Spinal cord (tissue), 10 donors: ENCODE results near the gene GRP. TPM values are rescaled to one million over a fixed set of nuclear protein-coding genes. Genes with fewer than 3 reads are reported as not detected.

Experiments
- DNase-seq, 6 donors: peaks; one replicate each; pipeline versions ENCODE4 v3.0.0 to v3.0.0-alpha.2; 2013 to 2015; ENCODE audit warnings: low spot score in 6 of 6, low read depth in 4 of 6
- H3K27ac ChIP-seq: one replicate; pipeline ENCODE4 v1.5.1; 2013; ENCODE audit warnings: low read depth, low read length, control low read depth
- H3K27me3 ChIP-seq: one replicate; pipeline ENCODE4 v1.6.1; 2013; ENCODE audit warnings: low read length; ENCODE audit not compliant: control insufficient read depth, insufficient read depth
- H3K36me3 ChIP-seq: one replicate; pipeline ENCODE4 v1.6.1; 2013; ENCODE audit warnings: low read length; ENCODE audit not compliant: control insufficient read depth, insufficient read depth
- H3K4me1 ChIP-seq: one replicate; pipeline ENCODE4 v1.6.1; 2013; ENCODE audit warnings: low read length; ENCODE audit not compliant: control insufficient read depth, insufficient read depth
- H3K4me3 ChIP-seq: one replicate; pipeline ENCODE4 v1.5.1; 2013; ENCODE audit warnings: low read depth, low read length, control low read depth
- H3K9me3 ChIP-seq: one replicate; pipeline ENCODE4 v1.6.1; 2013; ENCODE audit warnings: low read length; ENCODE audit not compliant: control insufficient read depth, insufficient read depth
- WGBS: methylation state at CpG from one replicate; pipeline ENCODE4 v1.1.5; 2013; ENCODE audit warnings: missing lambda C conversion rate; ENCODE audit not compliant: insufficient coverage; 5-methylcytosine and 5-hydroxymethylcytosine counted together
- polyA plus RNA-seq, 2 donors: library from polyadenylated mRNA; unstranded; fragments of 120-200 nt; gene quantifications; one replicate each; pipeline ENCODE4 v1.2.1, GENCODE V29; 2013; ENCODE audit not compliant: insufficient read length in 2 of 2
- total RNA-seq, 2 donors: library from RNA; depleted of rRNA in 1 of 2; stranded (reverse); fragments of 120-200 nt in 1 of 2; fragments of >200 nt in 1 of 2; gene quantifications; one replicate each; pipeline versions ENCODE4 v1.2.3 to v1.2.4, GENCODE V29; 2013 to 2014
- donor health status: healthy.

The GRP gene
- total and polyA plus RNA-seq, 4 donors = 2.0 to 11.1 (median 7.3) TPM

DNA sequence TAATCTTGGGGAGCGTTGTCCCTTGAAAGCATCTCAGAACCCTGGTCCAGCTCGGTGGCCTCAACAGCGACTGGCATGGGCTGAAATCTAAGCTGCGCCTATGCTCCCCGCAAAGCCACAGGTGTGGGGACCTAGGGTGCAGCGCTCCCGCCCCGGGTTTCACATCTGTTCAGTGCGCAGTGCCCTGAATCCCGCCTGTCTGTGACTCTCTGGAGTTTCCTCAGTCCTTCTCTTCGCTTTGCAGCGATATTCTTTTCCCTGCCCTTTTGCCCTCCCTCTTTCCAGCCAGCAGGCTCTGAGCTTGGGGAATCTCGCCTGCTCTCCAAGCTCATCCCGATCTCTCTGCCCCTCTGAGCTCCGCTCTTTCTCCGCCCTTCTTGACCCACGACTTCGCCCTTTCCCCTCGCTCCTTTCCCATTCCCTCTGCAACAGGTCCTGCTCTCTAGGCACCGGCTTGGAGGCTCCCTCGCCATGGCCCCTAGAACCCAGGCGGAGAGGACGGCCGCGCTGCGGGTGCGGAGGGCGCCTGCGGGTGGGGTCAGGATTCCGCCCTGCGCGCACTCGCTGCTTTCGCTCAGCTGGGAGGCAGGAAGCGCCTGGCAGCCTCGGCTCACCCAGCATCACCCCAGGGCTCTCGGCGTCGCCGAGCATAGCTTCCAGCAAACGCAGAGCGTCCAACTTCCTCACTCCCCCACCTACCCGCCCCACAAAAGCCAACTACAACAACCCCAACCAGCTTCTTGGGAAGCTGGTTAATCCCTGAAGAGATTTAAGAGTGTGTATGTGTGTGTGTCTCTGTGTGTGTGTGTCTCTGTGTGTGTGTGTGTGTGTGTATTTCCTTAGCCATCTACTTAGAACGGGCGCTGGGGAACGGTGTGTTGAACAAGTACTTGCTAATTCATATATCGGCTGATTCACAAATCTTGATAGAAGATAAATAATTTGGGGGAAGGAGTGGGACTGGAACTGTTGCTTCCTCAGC, 1.1 kb downstream of the GRP start:
- peaks cover 19% of the 10 kb centered on the region for H3K4me1 ChIP-seq
- no peaks in the 10 kb centered on the region for H3K36me3 ChIP-seq
- WGBS = 3% methylated on average over 44 of the region's 47 CpGs
- H3K27me3 ChIP-seq = peaks cover 53% of the 10 kb centered on the region
- DNase-seq = peak in 2 of 6 donors; percentile 10 to 23
- no peak overlapping the region for H3K27ac ChIP-seq
- no peaks in the 10 kb centered on the region for H3K9me3 ChIP-seq
- H3K4me3 ChIP-seq = peak overlapping the region; percentile 4

DNA sequence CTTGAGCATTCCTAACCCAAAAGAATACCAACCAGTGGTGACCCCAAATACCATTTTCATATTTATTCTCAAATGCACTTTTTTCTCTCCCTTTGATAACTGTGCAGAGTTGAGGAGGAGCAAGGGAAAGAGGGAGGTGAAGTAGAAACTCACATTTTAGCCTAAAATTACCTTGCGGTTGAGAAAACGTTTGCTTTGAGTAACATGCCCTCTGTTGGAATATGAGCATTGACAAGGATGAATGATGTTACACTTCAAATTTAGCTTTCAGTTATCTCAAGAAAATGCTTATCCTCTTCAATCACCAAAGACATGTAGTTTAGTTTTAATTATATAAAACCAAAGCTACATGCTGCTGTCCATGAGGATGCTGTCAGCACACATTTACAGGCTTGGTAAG, 2.4 kb downstream of the GRP start:
- no peak overlapping the region for H3K4me3 ChIP-seq
- H3K27me3 ChIP-seq = peaks cover 53% of the 10 kb centered on the region
- WGBS = no CpG with 5 or more reads among the region's 2 CpGs
- DNase-seq = no peak
- peaks cover 19% of the 10 kb centered on the region for H3K4me1 ChIP-seq
- H3K9me3 ChIP-seq = no peaks in the 10 kb centered on the region
- no peak overlapping the region for H3K27ac ChIP-seq
- H3K36me3 ChIP-seq = no peaks in the 10 kb centered on the region

DNA sequence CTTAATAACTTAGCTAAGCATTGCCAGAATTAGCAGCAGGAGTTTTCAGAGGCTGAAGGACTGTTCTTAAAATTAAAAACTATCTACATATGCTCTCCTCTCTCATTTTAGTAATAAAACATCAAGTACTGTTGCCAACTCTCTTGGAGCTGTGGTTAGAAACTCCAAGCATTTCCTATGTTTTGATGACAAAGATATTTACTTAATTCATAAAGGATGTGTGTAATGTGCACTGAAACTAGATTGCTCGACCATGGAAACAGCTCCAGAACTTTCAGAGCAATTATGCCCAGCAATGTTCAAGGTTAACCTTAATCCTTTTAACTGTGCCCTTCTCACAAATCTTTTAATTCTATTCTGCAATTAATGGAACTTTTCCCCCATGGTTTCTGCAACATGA, 8.4 kb downstream of the GRP start:
- H3K27ac ChIP-seq = no peak overlapping the region
- H3K36me3 ChIP-seq = no peaks in the 10 kb centered on the region
- WGBS = 83% methylated on average over 1 of the region's 1 CpG
- peaks cover 10% of the 10 kb centered on the region for H3K27me3 ChIP-seq
- H3K4me3 ChIP-seq = no peak overlapping the region
- no peaks in the 10 kb centered on the region for H3K4me1 ChIP-seq
- peak in 1 of 6 donors; percentile 21 for DNase-seq
- no peaks in the 10 kb centered on the region for H3K9me3 ChIP-seq

DNA sequence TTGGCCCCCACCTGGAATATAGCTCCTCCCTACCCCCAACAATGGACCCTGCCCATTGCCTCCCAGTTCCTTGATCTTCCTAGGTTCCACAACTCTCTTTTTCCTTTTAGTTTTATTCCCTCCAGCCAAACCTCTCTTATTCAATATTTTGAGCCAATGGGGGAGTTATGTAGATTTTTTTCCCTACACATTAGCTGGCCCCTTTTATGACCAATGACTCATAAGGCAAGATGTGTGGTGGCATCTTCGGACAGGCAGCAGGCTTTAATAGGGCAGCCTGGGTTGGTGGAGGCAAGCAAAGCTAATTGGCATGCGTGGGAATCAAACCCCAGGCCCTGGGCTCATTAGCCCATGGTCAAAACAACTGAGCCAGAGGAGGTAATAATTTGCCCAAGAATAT, 9.2 kb downstream of the GRP start:
- peaks cover 6% of the 10 kb centered on the region for H3K27me3 ChIP-seq
- no peak for DNase-seq
- no peaks in the 10 kb centered on the region for H3K36me3 ChIP-seq
- H3K27ac ChIP-seq = no peak overlapping the region
- H3K9me3 ChIP-seq = no peaks in the 10 kb centered on the region
- H3K4me3 ChIP-seq = no peak overlapping the region
- 100% methylated on average over 2 of the region's 2 CpGs for WGBS
- no peaks in the 10 kb centered on the region for H3K4me1 ChIP-seq

DNA sequence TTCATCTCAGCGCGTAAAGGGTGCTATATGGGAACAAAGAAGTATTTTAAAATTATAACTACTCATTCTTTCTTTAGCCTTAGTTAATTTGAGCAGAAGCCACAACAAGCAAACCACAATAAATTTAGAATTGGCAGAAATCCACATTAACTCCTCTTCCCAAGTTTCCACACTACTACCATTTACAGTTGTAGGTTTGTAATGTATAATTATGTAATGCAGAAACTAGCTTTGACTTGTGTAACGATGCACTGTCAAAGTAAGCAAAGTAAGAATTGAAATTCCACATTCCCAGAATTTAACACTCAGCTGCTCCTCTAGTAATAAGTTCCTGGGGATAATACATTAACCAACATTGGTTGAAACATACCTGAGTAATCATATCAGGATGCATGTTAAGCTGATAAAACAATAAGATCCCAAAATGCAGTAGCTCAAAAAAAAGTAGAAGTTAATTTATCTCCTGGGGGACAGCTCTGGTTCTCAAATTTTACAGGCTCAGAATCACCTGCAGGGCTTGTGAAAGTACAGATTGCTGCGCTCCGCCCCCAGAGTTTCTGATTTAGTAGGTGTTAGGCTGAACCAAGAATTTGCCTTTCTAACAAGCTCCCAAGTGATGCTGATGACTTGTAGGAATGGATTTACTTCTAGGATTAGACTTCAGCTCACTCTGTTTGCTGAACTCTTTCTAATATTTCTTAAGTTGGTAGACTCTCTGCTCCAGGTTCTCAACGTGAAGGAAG, 9.9 kb downstream of the GRP start:
- H3K36me3 ChIP-seq = no peaks in the 10 kb centered on the region
- no peak overlapping the region for H3K4me3 ChIP-seq
- peaks cover 2% of the 10 kb centered on the region for H3K27me3 ChIP-seq
- no CpG with 5 or more reads among the region's 6 CpGs for WGBS
- H3K27ac ChIP-seq = no peak overlapping the region
- DNase-seq = peak in 1 of 6 donors; percentile 37
- no peaks in the 10 kb centered on the region for H3K9me3 ChIP-seq
- H3K4me1 ChIP-seq = no peaks in the 10 kb centered on the region

DNA sequence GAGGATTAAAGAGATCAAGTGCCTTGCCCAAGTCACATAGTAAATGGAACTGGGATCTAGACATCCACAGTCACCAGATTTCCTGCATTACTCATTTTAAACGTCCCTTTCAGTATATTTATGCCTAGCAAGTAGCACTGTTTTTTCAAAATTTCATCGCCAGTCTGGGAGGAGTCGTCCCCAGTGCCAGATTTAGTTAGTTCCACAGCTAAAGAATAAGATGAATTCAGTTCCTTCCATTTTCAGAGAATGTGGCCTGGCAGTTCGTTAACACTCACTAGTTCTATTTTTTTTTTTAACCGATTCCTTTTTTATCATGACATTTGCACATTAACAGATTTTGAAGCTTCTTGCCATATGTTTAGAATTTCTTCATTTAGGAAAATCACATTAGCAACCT, 11.2 kb downstream of the GRP start:
- peak in 1 of 6 donors; percentile 77 for DNase-seq
- Histone ChIP-seq H3K36me3 (no peaks in the 10 kb centered on the region), H3K4me1 (no peaks in the 10 kb centered on the region), H3K27ac (no peak overlapping the region), H3K27me3 (peaks cover 2% of the 10 kb centered on the region), H3K4me3 (no peak overlapping the region), H3K9me3 (no peaks in the 10 kb centered on the region)
- WGBS = 76% methylated on average over 3 of the region's 5 CpGs

DNA sequence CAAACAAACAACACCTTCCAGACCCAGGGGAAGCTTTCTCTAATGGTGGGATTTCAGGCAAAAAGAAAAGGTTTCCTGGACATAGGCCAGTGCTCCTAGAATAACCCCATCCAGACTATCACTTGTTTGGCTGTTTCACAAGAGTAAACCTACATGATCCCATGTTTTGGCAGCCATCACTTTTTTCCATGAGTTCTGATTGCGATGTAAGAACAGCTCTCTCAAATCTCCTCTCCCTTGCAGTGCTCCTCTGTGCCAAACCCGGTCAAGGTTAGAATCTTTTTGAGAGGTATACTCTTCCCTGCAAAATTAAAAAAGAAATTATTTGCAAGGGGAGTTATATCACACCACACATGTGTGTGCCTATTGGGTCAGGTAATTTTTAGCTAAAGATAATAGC, 11.9 kb downstream of the GRP start:
- WGBS = no CpG with 5 or more reads among the region's 2 CpGs
- no peaks in the 10 kb centered on the region for H3K36me3 ChIP-seq
- DNase-seq = no peak

DNA sequence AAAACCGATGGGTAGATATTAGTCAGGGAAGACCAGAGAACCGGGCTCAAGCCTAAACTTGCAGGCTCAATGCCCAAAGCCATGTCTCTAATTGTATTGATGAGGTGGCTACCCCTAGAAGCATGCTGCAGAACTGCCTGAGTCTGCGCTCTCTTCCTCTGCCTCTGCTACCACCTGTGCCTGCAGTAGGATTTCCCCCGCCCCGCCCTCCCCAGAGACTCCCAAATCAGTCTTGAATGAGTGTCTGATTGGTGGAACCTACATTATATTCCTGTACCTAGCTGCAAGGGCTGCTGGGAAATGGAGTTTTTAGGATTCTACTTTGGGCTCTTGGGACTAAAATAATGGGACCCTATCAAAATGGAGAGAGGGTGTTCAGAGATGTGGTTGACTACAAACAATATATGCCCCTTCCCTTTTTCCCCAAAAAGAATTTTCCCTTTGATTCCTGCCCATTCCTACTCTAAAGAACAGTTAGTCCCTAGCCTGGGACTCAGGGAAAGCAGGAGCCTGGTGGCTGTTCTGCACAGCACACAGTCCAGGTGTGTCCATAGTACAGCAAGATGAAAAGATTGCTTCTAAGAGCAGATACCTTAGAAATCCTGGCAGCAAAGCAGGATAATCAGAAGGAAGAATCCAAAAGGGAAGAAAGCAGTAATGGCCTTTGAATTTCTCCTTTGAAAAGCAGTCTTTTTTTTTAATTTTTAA, 12.5 kb downstream of the GRP start:
- no peaks in the 10 kb centered on the region for H3K9me3 ChIP-seq
- H3K27me3 ChIP-seq = peaks cover 2% of the 10 kb centered on the region
- no peak for DNase-seq
- H3K4me3 ChIP-seq = no peak overlapping the region
- 81% methylated on average over 2 of the region's 5 CpGs for WGBS
- no peaks in the 10 kb centered on the region for H3K4me1 ChIP-seq
- no peak overlapping the region for H3K27ac ChIP-seq
- H3K36me3 ChIP-seq = no peaks in the 10 kb centered on the region

More for the DNA sequence above, 11.9 kb downstream of the GRP start:
- Histone ChIP-seq H3K27ac (no peak overlapping the region), H3K4me1 (no peaks in the 10 kb centered on the region), H3K9me3 (no peaks in the 10 kb centered on the region), H3K4me3 (no peak overlapping the region), H3K27me3 (peaks cover 2% of the 10 kb centered on the region)

DNA sequence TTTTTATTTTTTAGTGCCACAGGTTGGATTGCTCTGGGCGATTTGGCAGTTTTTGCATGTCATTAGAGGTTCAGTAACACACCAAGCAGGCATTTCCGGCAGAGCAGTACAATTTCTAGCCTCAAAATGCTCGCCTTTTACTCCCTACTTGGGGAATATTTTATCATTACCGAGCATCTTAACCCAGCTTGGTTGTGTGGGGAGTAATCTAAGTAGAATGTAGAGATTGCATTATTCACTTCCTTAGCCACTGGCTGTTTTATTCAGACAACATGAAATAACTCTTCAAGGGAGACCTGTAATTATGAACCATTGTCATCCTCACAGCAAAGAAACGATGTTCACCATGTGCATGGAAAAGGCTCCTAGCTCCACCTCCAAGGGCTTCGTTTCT, 13.1 kb downstream of the GRP start:
- no peaks in the 10 kb centered on the region for H3K4me1 ChIP-seq
- no peaks in the 10 kb centered on the region for H3K9me3 ChIP-seq
- H3K27ac ChIP-seq = no peak overlapping the region
- H3K4me3 ChIP-seq = no peak overlapping the region
- H3K27me3 ChIP-seq = peaks cover 2% of the 10 kb centered on the region
- no peaks in the 10 kb centered on the region for H3K36me3 ChIP-seq
- WGBS = 63% methylated on average over 1 of the region's 6 CpGs
- peak in 1 of 6 donors; percentile 13 for DNase-seq
